Muscle of arm (tissue), 12 donors: Measurements from ENCODE around the gene CROT. TPM values are rescaled to one million over a fixed set of nuclear protein-coding genes. Genes with fewer than 3 reads are reported as not detected.

ENCODE experiments used
- DNase-seq: peaks from one replicate; pipeline ENCODE4 v3.0.0-alpha.2; 2013
- polyA plus RNA-seq, 12 donors: library from polyadenylated mRNA; unstranded; fragments of 120-200 nt; gene quantifications; one replicate each; pipeline ENCODE4 v1.2.1, GENCODE V29; 2013; ENCODE audit not compliant: insufficient read length in 12 of 12

CROT gene
- polyA plus RNA-seq, 12 donors, result 8.6 to 25.8 (median 12.9) TPM; not detected in 1

DNA sequence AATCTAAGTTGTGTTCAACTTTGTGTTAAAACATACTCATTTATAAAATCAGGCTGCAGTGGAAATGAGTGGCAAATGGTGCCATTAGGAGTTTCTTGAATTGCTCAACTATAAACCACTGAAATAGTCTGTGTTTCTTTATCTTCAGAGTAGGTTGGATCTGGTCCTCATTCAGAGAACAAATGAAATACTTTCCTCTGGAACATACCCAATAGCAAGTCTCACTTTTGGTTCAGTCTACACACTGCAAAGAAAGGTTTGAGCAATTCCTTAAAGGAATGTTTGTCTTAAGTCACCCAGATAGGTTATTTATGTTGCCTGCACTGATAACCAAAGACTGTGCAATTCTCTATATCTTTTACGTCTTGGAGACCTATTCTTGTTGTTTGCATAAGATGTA is 67.6 kb downstream of the CROT start:
- no peak for DNase-seq

DNA sequence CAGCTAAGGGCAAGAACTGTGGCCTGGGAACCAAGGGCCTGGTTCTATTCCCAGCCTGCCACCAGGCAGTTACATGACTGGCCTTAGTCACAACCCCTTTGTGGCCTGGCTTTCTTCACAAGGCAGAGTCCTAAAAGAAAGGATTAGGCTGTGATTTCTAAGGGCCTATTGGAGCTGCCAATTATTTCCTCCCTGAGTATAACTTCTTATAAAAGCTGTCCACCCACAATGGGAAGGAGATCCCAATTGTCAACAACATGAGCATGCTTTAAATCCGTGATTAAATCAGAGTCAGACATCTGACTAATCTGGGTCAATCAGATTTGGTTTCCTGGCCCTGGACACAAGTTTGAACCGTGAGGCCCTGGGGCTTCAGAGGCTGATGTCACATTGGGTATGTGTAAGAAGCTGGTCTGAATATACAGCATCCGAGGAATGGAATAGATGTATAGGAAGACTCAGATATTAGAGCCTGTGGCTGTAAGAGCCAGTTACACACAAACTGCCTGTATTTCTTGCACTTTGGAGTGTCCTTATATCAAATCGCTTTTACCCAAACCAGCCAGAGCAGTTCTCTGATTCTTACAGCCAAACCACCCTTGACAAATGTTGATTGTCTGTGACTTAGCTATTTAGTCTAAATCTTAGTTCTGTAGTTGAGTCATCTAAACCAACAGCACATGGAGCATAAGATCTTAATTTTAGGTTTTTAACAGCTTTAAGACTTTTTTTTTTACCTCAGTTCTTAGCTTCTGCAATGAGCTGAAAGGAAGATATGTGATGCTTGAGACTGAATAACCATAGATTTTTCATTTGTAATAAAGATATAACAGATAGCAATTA is 68.7 kb downstream of the CROT start:
- DNase-seq, result no peak

DNA sequence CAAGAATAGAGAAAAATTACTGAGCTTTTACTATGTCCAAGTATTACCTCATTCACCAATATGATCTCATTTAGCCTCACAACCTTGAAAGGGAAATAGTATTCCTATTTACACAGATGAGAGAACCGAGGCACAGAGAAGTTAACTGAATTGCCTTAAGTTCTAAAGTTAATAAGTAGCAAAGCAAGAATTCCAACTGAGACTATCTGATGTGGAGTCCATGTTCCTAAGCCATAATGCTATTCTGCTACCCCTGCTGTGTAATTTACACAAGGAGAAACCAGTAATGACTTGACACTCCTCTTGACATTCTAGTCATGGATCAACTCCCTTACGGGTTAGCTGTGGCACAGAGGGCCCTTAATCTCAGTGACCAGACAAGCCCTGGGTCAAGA is 69.3 kb downstream of the CROT start:
- DNase-seq, result no peak

DNA sequence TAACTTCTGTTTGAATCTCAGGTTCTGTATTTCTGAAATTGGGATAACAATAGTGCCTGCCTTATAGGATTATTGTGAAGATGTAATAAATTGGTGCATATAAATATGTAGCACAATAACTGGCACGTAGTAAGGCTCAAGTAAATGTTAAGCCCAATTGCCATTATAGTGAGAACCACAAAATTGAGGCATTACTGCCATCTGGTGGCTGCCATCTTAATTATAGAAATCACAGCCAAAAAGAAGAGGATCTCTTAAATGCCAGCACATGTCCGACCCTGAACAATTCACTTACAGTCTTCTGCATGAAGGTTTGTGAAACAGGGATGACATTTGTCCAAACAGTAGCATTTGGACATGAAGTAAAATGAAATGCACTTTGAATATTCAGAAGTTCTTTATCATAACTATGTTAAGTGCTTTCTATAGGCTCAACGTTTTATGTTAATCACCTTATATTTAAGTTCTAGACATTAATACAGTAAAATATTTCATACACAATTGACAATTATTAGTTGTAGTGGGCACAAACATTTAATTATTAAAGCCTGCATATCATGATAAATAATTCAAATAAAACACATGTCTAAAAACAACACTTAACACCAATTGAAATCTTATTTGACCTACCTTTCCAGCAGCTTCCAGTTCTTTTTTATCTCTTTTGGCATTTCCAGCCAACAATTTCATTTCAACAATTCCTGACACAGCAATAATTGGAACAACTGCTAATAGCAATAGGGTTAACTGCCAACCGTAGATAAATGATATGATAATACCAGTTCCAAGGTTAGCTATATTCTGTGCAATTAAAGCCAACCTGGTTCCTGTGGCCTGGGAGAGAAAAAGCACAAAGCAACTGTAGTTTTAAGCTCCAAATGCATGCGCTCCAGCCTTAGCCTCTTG is 71.5 kb downstream of the CROT start:
- peak; percentile 70 for DNase-seq

DNA sequence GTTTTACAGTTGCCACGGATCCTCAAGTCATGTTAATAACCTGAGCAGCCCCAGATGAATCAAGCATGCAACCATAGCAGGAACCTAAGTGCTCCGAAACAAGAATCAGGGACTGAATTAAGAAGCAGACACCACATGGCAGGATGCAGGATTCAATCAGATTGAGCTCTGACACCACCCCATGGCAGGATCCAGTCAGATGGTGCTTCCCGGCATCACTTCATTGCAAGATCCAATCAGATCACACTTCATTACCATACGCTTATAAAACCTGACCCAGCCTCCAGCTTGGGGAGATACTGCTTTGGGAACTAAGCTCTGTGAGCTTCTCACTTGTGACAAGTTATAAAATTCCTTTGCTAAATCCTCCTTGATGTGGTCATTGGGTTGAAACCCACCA is 74.7 kb downstream of the CROT start:
- no peak for DNase-seq

DNA sequence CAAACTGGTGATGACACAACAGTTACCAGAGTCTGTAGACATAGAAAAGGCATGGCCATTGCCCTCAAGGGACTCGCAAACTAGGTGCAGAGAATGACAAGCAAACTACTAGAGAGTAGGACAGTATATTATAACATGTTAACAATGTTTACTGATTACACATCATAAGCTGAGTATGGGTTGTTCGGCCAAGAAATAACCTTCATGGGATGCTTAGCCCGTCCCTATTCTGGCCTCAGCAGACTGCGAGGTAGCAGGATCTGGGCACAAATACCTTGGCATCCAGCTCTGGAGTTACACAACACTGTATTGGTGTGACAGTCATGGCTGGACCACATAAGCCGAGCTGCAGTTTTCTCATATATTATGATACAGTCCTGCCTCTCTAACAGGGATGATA is 78.6 kb downstream of the CROT start:
- no peak for DNase-seq

DNA sequence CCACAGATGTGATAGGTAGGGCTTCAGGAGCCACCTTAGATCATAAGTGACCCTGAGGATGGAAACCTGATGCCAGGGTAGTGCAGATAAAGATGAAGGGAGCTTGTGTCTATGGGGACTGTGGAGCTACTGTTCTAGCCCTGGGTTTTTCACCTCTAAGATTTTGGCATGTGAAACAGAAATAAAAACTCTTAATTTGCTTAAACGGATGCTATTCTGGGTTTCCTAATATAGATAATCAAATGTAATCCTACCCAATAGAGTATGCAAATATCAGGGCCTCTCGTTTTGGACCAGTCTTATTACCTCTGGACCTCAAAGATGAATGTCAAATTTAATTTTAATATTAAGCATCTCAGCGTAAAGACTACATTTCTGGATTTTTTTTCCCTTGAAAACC is 80.7 kb downstream of the CROT start:
- no peak for DNase-seq

DNA sequence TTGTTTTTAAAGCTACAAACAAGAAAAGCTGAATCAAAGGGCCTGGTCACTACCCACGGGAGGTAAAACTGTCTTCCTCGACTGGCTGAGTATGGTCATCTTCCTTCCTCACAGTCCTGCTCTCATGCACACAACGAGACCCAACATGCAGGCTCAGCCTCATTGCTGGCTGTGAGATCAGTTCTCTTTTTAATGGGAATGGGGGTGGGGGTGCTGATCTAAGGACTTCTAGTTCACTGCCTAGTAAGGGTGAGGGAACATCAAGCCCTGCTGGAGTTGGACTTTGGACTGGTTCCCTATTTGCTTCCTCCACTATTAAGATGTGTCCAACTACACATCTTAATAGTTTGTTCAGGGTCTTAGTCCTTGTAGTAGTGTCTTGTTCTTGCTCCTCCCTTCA is 81.8 kb downstream of the CROT start:
- no peak for DNase-seq

DNA sequence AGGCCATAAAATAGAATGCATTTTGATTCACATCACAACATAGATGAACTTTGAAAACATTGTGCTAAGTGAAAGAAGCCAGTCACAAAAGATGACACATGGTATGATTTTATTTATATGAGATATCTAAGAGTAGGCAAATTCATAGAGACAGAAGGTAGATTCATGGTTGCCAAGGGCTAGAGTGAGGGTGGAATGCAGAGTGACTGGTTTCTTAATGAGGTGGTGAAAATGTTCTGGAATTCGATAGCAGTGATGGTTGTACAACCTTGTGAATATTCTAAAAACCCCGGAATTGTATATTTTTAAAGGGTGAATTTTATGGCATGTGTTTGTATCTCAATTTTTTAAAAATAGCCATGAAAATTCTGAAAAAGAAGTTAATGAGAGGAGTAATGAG is 87.1 kb downstream of the CROT start:
- DNase-seq, result no peak

DNA sequence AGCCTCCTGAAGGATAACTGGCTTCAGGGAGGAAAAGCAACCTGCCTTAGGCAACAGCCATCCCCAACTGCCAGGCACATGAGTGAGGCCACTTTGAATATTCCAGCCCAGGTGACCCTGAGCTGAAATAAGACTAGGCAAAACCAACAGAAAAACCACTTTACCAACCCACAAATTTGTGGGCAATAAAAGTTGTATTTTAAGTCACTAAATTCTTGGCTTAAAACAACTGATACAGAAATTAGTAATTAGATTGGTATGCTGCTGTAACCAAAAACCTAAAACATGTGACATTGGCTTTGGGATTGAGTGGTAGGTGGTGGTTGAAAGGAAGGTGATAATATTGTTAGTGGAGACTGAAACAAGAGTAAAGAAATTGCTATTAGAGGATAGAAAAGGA is 90.1 kb downstream of the CROT start:
- no peak for DNase-seq

DNA sequence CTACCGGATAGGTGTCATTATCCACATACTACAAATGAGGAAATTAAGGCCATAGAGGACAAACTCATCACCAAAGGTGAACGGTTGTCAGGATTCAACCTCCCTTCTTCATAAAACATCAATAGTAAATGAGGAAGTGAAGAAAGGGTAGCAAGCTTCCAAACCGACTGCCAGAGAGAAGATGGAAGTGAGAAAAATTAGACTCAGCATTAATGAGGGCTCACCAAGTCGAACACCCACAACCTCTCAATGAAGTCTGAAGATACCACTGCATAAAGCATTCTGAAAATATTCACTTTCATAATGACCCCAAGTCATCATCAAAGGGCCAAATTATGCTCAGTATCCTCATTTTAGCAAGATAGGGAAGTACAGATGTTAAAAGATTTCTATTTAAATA is 100.4 kb downstream of the CROT start:
- no peak for DNase-seq

DNA sequence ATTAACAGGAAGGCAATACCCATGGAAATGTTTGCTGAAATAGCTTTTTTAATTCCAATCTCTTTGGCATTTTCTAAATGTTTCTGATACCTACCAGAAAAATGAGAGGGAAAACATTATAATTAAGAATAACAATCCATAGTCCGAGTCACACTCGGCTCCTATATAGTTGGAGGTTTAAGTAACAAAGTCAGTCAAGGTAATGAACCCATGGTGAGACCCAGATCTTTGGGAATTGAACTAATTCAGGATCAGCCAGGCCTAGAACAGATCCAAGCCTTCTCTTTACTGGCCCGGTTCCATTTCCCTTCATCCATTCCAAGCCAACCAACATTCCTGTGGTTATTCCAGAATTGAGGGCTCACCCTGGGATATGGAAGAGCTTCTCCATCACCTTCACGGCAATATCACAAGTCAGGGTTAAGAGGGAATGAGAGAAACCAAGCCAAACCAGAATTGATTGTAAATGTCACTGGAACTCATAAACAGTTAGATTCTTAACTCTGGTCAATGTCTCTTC is 101.7 kb downstream of the CROT start:
- DNase-seq, result no peak

DNA sequence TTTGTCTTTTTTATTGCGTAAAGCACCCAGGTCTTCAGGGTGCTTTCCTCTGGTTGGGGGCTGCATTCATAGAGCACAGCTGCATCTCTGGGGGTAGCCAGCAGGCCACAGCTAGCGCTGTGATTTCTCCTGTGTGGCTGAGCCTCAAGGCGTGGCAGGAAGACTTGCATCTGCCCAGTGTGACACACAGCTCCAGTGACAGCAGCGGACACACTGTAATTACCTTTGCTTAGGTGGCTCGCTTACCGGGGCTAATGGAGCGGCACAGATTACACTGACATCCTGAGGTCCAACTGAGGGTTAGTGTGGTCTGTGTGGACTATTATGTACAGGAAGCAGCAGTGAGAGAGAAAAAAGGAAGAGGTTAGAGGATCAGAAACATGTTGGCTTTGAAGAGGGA is 102.9 kb downstream of the CROT start:
- DNase-seq, result no peak

Other genes with a start within 250 kb of the CROT start
- gene DMTF1, start 193.2 kb upstream of the CROT start, polyA plus RNA-seq, result 100 to 1,000 TPM in 7 of 12 donors, 10 to 100 TPM in 4, not detected in 1; 55.2 to 193 (median 112) TPM
- 10 to 100 TPM in 11 of 12 donors, not detected in 1; 13.8 to 26.1 (median 19.6) TPM for gene TMEM243, start 125.9 kb upstream of the CROT start, polyA plus RNA-seq
- 1 to 10 TPM in 2 of 12 donors, under 1 TPM in 8, not detected in 2; 0.33 to 3.7 (median 0.49) TPM for gene ABCB4, start 130.0 kb downstream of the CROT start, polyA plus RNA-seq